Subcutaneous abdominal adipose tissue (tissue), 5 donors: ENCODE data around the gene SPRED3.
"Not testable (repeated sequence)": the region's sequence is repeated elsewhere in the genome, so short reads cannot be mapped to it uniquely, and the experiment has no call there.

Experiments used
- H3K27ac ChIP-seq: one replicate; pipeline ENCODE4 v1.7.0; 2013; ENCODE audit warnings: low read depth, mild to moderate bottlenecking, inconsistent platforms, low read length, moderate library complexity
- H3K27me3 ChIP-seq, 5 donors: one replicate each; pipeline ENCODE4 v1.7.0; 2013; ENCODE audit warnings: low read length in 5 of 5, inconsistent platforms in 1 of 5; ENCODE audit not compliant: control insufficient read depth in 5 of 5, insufficient read depth in 4 of 5
- H3K36me3 ChIP-seq, 5 donors: one replicate each; pipeline ENCODE4 v1.7.0; 2013; ENCODE audit warnings: low read length in 5 of 5; ENCODE audit not compliant: control insufficient read depth in 5 of 5, insufficient read depth in 5 of 5
- H3K4me1 ChIP-seq, 5 donors: one replicate each; pipeline ENCODE4 v1.7.0; 2013; ENCODE audit warnings: low read length in 5 of 5, mild to moderate bottlenecking in 3 of 5, moderate library complexity in 1 of 5; ENCODE audit not compliant: control insufficient read depth in 5 of 5, insufficient read depth in 5 of 5
- H3K4me3 ChIP-seq, 5 donors: one replicate each; pipeline ENCODE4 v1.7.0; 2013; ENCODE audit warnings: low read length in 5 of 5, low read depth in 1 of 5
- H3K9ac ChIP-seq, 5 donors: one replicate each; pipeline ENCODE4 v1.7.0; 2013; ENCODE audit warnings: low read length in 5 of 5, mild to moderate bottlenecking in 4 of 5, moderate library complexity in 3 of 5
- H3K9me3 ChIP-seq, 5 donors: one replicate each; pipeline ENCODE4 v1.7.0; 2013; ENCODE audit warnings: low read length in 5 of 5; ENCODE audit not compliant: control insufficient read depth in 5 of 5
- donor health status: healthy.
- donor health status: healthy.
- donor health status: healthy.
- donor health status: healthy.
- donor health status: healthy.

The SPRED3 gene

DNA sequence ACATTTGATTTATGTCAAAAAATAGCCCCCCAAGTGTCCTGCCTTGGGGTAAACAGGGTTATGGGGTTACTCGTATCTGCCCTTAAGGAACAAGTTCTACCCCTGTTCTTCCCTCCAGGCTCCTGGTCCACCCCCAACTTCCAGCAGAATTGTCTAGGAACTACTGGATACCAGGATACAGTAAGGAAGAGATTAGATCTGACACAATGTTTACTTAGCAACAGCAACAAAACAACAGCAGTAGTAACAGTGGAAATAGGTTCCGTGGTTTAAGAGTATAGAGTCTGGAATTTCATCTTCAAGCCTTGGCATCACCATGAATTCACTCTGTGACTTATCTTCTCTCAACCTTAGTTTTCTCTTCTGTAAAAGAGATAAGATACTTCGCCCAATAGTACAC, 12.7 kb downstream of the SPRED3 start:
- Histone ChIP-seq H3K4me3 (no peak overlapping the region), H3K4me1 (peaks cover 0 to 16% (median 12%) of the 10 kb centered on the region in 5 donors), H3K27me3 (peaks cover under 1 to 37% (median 27%) of the 10 kb centered on the region in 5 donors), H3K27ac (no peak overlapping the region), H3K9ac (no peak overlapping the region), H3K36me3 (peaks cover 0 to 10% (median 5%) of the 10 kb centered on the region in 5 donors), H3K9me3 (no peaks in the 10 kb centered on the region)

DNA sequence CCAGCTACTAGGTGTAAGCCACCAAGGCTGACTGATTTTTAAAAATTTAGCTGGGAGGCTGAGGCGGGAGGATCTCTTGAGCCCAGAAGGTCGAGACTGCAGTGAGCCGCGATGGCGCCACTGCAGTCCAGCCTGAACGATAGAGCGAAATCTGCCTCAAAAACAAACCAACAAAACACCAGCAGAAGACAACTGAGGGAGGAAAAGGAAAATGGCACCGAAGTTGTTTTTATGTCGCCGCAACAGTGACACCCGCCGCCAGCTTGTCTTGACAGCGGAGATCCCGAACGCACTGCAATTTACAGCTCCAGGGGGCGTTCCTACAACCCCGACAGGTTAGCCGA, 14.1 kb downstream of the SPRED3 start:
- Histone ChIP-seq H3K4me1 (peaks cover 0 to 16% (median 12%) of the 10 kb centered on the region in 5 donors), H3K9me3 (no peaks in the 10 kb centered on the region), H3K4me3 (peak overlapping the region in 4 of 5 donors; percentile 60 to 89 (median 70)), H3K36me3 (peaks cover 0 to 22% (median 13%) of the 10 kb centered on the region in 5 donors), H3K27ac (no peak overlapping the region), H3K9ac (no peak overlapping the region), H3K27me3 (peaks cover 0 to 23% (median 12%) of the 10 kb centered on the region in 5 donors)

DNA sequence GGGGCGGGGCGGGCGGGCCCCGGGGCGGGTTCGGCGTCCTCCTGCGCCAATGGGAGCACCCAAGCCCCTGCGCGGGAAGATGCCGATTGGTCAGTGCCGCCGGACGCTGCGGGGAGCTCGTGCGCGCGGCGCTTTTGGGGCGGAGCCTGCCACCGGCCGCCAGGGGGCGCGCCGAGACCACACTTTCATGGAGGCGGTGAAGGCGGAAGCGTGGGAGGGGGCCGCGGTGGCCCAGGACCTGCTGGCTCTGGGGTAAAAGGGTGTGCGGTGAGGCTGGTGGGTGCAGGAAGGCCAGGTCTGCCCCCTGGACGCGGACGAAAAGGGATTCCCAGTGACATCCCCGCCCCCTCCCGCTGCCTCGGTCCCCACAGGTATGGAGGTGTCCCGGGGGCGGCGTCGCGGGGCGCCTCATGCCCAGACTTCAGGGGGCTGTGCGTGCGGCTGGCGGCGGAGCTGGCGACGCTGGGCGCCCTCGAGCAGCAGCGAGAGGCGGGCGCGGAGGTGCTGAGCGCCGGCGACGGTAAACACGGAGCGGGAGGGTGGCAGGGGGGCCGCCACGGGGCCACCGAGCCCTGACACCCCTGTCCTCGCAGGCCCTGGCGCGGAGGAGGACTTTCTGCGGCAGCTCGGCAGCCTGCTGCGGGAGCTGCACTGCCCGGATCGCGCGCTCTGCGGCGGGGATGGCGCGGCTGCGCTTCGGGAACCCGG, 14.6 kb downstream of the SPRED3 start, which contains the start of gene FAM98C:
Gene FAM98C, plus strand, starts transcription at position 127 of the 708 bp plus-strand sequence. Its CDS starts 61 bp downstream, at position 188.
- H3K9me3 ChIP-seq, result no peaks in the 10 kb centered on the region
- peak within 1 kb of the TSS; percentile 50 for H3K27ac ChIP-seq
- H3K27me3 ChIP-seq, result peaks cover 0 to 20% (median 10%) of the 10 kb centered on the region in 5 donors

DNA sequence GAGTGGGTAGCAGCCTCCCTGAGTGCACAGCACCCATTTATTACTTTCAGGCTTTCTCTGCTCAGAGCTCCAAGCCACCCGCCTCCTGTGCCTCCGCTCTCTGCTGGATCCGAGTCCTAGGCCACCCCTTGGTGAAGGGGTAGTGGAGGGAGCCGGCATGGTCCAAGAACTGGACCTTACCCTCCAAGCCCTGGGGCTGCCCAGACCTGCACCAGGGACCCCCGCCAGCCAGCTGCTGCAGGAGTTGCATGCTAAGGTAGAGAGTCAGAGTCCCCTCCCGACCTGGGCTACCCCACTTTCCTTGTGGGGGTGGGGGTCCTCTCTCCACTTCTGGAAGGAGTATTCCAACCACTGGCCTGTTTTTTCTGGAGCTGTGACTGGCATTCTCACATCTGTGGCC, 16.4 kb downstream of the SPRED3 start:
- Histone ChIP-seq H3K27ac (no peak overlapping the region), H3K27me3 (peaks cover 0 to 6% (median 4%) of the 10 kb centered on the region in 5 donors), H3K9me3 (no peaks in the 10 kb centered on the region), H3K36me3 (peaks cover 0 to 28% (median 13%) of the 10 kb centered on the region in 5 donors), H3K4me3 (no peak overlapping the region), H3K4me1 (peaks cover 0 to 16% (median 12%) of the 10 kb centered on the region in 5 donors), H3K9ac (no peak overlapping the region)

More for the DNA sequence above, 14.6 kb downstream of the SPRED3 start, which contains the start of gene FAM98C:
- Histone ChIP-seq H3K9ac (peak within 1 kb of the TSS in 4 of 5 donors; percentile 75 to 88 (median 82)), H3K4me3 (peak within 1 kb of the TSS; percentile 74 to 90 (median 88)), H3K4me1 (peaks cover 0 to 16% (median 12%) of the 10 kb centered on the region in 5 donors), H3K36me3 (peaks cover 0 to 22% (median 13%) of the 10 kb centered on the region in 5 donors)

DNA sequence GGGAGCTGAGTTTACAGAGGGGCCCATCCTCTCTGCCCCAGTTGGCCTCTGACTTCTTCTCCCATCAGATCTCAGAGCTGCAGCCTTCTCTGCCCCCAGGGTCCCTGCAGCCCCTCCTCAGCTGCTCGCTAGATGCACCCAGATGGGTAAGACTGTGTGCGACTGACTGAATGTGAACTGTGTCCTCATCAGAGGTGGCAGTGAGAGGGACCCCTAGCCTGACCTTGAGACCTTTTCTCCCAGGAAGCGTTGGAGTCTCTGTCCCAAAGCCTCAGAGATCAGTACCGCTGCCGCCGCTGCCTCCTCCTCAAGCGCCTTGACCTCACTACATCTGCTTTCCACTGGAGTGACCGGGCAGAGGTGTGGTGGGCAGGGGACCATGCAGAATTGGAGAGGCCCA, 16.8 kb downstream of the SPRED3 start:
- Histone ChIP-seq H3K4me3 (no peak overlapping the region), H3K36me3 (peaks cover 0 to 29% (median 13%) of the 10 kb centered on the region in 5 donors), H3K9me3 (no peaks in the 10 kb centered on the region), H3K4me1 (peaks cover 0 to 16% (median 12%) of the 10 kb centered on the region in 5 donors), H3K27ac (no peak overlapping the region), H3K9ac (no peak overlapping the region), H3K27me3 (peaks cover 0 to 2% (median 1%) of the 10 kb centered on the region in 5 donors)

DNA sequence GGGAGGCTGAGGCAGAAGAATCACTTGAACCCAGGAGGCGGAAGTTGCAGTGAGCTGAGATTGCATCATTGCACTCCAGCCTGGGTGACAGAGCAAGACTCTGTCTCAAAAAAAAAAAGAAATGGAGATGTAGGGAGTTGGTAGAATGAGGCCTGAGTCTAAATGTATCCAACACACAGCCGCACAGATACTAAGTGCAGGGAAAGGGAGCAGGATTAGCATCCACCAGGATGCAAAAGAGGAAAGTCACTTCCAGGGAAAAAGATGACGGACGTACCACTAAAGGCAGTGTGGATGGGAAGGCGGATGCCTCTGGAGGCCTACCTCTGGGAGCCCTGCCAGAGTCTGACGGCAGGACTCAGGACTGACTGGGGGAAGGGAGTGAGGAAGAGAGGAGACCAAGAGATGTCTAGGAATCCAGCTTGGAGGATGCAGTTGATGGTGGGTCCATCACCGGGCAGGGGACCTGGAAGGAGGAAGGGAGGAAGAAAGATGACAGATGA, 21.2 kb downstream of the SPRED3 start:
- no peak overlapping the region for H3K27ac ChIP-seq
- H3K4me3 ChIP-seq, result no peak overlapping the region
- no peaks in the 10 kb centered on the region for H3K9me3 ChIP-seq
- peaks cover 0 to 5% (median 0%) of the 10 kb centered on the region in 5 donors for H3K27me3 ChIP-seq
- no peak overlapping the region for H3K9ac ChIP-seq
- peaks cover 0 to 46% (median 13%) of the 10 kb centered on the region in 5 donors for H3K36me3 ChIP-seq
- no peaks in the 10 kb centered on the region for H3K4me1 ChIP-seq

DNA sequence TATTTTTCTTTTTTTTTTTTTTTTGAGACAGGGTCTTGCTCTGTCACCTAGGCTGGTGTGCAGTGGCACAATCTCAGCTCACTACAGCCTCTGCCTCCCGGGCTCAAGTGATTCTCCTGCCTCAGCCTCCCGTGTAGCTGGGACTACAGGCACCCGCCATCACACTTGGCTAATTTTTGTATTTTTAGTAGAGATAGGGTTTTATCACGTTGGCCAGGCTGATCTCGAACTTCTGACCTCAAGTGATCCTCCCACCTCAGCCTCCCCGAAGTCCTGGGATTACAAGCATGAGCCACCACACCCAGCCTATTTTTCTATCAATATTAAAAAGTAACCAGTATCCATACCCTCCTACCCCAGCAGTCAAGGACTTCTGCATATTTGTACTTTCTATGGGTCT, 21.9 kb downstream of the SPRED3 start:
- not testable (repeated sequence) for H3K9ac ChIP-seq, H3K9me3 ChIP-seq, H3K27ac ChIP-seq, H3K27me3 ChIP-seq, H3K4me3 ChIP-seq, H3K4me1 ChIP-seq
- H3K36me3 ChIP-seq, result peaks cover 0 to 40% (median 9%) of the 10 kb centered on the region in 5 donors

DNA sequence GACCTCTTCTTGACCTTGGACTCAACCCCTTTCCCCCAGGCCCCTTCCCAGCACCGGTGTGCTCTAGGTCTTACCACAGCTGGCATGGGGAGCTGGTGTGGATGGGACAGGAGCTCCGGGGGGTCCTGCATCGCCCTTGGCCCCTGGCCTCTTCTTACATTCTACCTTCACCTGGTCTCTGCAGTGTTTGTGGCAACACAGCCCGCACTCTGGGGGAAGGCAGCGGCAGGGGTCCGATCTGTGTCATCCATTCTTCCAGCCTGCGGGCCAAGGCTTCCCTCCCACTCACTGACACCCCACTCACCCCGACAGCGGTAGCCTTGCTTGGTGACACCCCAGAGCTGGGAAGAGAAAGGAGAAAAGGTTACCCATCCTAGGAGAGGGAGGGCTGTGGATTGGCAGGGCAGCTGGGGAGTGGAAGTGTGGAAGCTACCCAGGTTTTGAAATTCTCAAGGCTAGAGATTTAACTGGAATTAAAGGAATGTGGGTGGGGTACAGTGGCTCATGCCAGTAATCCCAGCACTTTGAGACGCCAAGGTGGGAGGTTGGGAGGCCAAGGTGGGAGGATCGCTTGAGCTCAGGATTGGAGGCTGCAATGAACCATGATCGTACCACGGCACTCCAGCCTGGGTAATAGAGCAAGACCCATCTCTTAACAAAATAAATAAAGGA, 22.7 kb downstream of the SPRED3 start:
- H3K27ac ChIP-seq, result no peak overlapping the region
- peaks cover 0 to 5% (median 0%) of the 10 kb centered on the region in 5 donors for H3K27me3 ChIP-seq
- no peaks in the 10 kb centered on the region for H3K9me3 ChIP-seq
- no peaks in the 10 kb centered on the region for H3K4me1 ChIP-seq
- peaks cover 0 to 36% (median 8%) of the 10 kb centered on the region in 5 donors for H3K36me3 ChIP-seq
- no peak overlapping the region for H3K4me3 ChIP-seq
- no peak overlapping the region for H3K9ac ChIP-seq

DNA sequence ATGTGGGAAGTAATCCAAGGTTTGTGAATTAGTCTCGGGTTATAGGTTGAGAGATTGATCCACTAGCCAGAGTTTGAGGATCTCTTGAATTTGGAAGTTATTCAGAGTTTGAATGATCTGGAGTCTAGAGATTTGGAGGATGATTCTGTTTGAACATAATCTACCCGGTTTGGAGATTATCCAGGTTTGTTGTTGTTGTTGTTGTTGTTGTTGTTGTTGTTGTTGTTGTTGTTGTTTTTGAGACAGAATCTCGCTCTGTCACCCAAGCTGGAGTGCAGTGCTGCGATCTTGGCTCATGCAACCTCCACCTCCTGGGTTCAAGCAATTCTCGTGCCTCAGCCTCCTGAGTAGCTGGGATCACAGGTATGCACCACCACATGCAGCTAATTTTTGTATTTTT, 23.4 kb downstream of the SPRED3 start:
- H3K27ac ChIP-seq, H3K9me3 ChIP-seq, H3K4me1 ChIP-seq, H3K9ac ChIP-seq, H3K27me3 ChIP-seq, H3K4me3 ChIP-seq: not testable (repeated sequence)
- peaks cover 0 to 29% (median 3%) of the 10 kb centered on the region in 5 donors for H3K36me3 ChIP-seq

DNA sequence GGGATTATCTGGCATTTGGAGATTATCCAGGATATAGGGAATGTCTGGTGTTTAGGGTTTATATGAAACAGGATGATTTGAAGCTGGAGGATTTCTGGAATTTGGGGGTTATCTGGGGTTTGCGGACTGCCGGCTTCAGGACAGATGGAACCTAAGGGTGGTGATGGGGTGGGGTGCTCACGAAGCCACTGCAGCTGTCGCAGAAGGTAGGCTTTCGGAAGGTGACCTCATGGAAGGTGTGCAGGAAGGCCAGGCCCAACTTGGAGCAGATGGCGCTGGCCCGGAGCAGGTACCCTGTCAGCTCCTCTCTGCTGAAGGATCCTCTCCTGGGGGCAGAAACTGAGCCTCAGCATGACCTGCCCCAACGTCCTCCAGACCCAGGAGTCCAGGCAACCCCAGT, 24.0 kb downstream of the SPRED3 start:
- peaks cover 0 to 4% (median 2%) of the 10 kb centered on the region in 5 donors for H3K4me1 ChIP-seq
- H3K27ac ChIP-seq, result no peak overlapping the region
- H3K36me3 ChIP-seq, result peaks cover 0 to 24% (median 0%) of the 10 kb centered on the region in 5 donors
- H3K9me3 ChIP-seq, result no peaks in the 10 kb centered on the region
- H3K4me3 ChIP-seq, result no peak overlapping the region
- no peak overlapping the region for H3K9ac ChIP-seq
- peaks cover 0 to 12% (median 5%) of the 10 kb centered on the region in 5 donors for H3K27me3 ChIP-seq
